Endothelial cell of umbilical vein (primary cell): ENCODE measurements around the gene ATG7.

Experiments
- CTCF ChIP-seq, 2 donors: IDR thresholded peaks; 1 replicate in 1 of 2; 2 replicates in 1 of 2; pipeline ENCODE4 v1.5.1; 2011; ENCODE audit warnings: low read length in 2 of 2, mild to moderate bottlenecking in 2 of 2, moderate library complexity in 2 of 2, control low read depth in 1 of 2, inconsistent platforms in 1 of 2, low read depth in 1 of 2; ENCODE audit not compliant: insufficient read depth in 1 of 2; ENCODE audit errors: extremely low read depth in 1 of 2
- EZH2 ChIP-seq: IDR thresholded peaks from 2 replicates; pipeline ENCODE4 v1.6.1; 2012; ENCODE audit warnings: borderline replicate concordance, low read depth, mild to moderate bottlenecking, moderate library complexity, low read length, inconsistent platforms; ENCODE audit not compliant: severe bottlenecking
- FOS ChIP-seq: IDR thresholded peaks from 2 replicates; pipeline ENCODE4 v1.6.1; 2011; ENCODE audit warnings: mild to moderate bottlenecking, low read length, moderate library complexity, borderline replicate concordance; ENCODE audit not compliant: insufficient read depth
- POLR2A ChIP-seq: IDR thresholded peaks from 2 replicates; pipeline ENCODE4 v1.6.1; 2012; ENCODE audit warnings: low read depth, mild to moderate bottlenecking, control low read depth, low read length

GRCh38 chr3:11606865-11607440 is 334.8 kb downstream of the ATG7 start:
- no peak for TF ChIP-seq POLR2A
- TF ChIP-seq CTCF (IDR thresholded peaks at IDR 0.05; ENCODE audit: extremely low read depth in 1 of 2, insufficient read depth in 1 of 2, low read depth in 1 of 2, low read length in 2 of 2) = no peak
- no peak for TF ChIP-seq EZH2
- no peak for TF ChIP-seq FOS
